ENCODE data around the gene ROBO1. TPM values are rescaled to one million over a fixed set of nuclear protein-coding genes. Genes with fewer than 3 reads are reported as not detected.
A peak's percentile ranks its signal among the peaks of the same experiment; 100 is the strongest.

ROBO1 gene
- polyA plus RNA-seq, 3 donors = 115 to 133 (median 127) TPM

DNA sequence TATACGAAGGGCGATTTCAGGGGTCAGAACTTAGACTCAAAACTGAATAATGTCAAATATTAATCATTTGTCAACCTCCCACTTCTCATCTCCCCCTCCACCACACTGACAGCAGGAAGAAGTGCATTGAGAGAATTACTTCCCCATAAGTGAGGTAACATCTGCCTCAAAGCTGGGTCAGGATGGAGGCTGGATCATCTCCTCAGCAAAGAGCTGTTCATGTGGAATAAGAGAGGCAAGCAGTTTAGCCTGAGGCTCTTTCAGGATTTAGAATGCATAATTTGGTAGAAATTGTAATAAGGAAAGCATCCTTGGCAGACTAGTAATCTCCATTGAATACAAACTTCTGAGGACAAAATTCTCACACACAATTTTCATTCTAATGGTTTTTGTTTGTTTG lies 512.1 kb downstream of the ROBO1 start:
- no peak for DNase-seq (ENCODE audit: low read depth in 3 of 3, low spot score in 2 of 3)

DNA sequence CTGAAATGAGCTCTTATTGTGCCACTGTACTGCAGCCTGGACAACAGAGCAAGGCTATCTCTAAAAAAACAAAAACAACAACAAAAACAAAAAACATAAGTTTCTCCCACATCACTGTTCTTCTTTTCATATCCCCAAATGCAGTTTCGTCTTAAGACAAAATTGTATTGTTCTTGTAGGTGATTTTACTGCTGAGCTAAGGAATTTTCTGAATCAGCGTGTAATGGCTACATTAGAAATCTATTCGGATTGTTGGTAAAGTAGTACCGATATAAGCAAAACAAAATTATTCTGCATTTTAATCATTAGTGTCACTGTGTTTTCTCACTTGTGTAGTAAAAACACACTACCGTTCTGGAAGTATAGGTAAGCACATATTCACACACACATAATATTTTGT lies 512.5 kb downstream of the ROBO1 start:
- no peak for DNase-seq (ENCODE audit: low read depth in 3 of 3, low spot score in 2 of 3)

DNA sequence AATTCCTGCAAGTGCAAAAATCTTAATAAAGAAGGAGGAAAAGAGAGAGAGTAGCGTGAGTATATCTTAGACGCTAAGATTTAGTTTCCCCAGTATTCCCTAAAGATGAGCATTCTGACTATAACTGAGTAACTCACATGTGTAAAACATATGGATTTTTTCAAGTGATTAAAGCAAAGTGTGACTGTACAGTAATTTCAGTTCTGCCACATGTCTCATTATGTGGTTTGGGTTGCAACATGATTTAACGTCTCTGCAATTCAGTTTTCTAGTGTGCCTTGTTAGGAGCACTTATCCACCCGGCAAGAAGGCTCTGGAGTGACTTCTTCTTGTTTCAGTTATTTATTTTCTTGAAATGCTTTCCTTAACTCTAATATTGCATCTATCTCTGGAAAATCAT lies 514.1 kb downstream of the ROBO1 start:
- no peak for DNase-seq (ENCODE audit: low read depth in 3 of 3, low spot score in 2 of 3)

DNA sequence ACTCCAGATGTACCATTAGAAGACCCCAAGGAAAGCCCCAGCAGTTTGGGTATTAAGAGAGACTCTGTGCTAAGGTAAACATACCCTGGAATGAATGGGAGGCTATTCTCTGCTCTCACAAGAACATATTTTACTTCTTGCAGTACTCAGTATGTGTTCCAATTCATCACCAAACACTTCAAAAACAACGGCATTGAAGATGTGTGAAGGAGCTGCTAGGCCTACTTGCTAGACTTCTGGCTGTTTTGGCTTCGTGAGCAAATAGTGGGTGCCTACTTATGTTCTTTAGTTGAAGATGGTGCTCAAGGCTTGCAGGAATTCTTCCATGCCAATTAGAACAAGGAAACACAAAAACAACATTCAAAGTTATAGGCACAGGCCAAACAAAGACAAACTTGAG lies 514.5 kb downstream of the ROBO1 start:
- DNase-seq (ENCODE audit: low read depth in 3 of 3, low spot score in 2 of 3) = no peak

DNA sequence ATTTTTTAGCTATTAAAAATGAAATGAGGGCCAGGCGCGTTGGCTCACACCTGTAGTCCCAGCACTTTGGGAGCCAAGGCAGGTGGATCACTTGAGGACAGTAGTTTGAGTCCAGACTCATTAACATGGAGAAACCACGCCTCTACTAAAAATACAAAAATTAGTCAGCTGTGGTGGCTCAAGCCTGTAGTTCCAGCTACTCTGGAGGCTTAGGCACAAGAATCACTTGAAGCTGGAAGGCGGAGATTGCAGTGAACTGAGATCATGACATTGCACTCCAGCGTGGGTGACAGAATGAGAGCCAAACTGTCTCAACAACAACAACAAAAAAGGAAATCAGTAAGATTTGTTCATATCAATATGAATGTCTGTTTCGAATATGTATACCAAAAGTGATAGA lies 517.1 kb downstream of the ROBO1 start:
- no peak for DNase-seq (ENCODE audit: low read depth in 3 of 3, low spot score in 2 of 3)

DNA sequence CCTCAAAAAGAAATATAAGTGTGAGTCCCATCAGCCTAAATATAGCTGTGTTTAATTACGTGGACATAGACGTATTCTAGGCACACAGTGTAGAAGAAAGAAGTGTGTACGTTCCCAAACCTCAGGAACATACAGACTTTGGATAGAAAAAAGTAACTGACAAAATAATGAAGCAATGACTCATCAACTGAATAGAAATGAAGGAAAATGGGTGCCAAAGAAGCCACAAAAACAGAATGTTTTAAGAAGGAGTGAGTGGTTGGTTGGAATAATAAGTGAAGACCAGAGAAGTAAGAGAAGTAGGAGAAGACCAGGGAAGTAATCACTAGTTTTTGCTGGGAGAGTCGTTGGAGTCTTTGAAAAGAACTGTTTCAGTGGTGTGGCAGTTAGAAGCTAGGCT lies 518.1 kb downstream of the ROBO1 start:
- DNase-seq (ENCODE audit: low read depth in 3 of 3, low spot score in 2 of 3) = no peak

DNA sequence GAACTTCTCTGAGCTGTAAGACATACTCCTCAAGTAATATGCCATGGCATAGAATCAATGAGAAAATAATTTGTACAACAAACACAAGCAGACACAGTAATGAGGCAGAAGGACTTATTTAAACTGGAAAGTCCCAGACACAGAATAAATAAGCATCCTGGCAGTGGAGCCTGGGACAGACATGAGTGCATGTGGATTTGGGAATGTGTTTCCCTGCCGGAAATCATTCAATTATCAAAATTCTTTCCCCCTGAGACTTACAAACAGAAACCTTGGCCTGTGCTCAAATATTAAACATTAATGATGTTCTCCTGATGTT lies 520.1 kb downstream of the ROBO1 start:
- peak; percentile 27 to 35 (median 31) for DNase-seq (ENCODE audit: low read depth in 3 of 3, low spot score in 2 of 3)

DNA sequence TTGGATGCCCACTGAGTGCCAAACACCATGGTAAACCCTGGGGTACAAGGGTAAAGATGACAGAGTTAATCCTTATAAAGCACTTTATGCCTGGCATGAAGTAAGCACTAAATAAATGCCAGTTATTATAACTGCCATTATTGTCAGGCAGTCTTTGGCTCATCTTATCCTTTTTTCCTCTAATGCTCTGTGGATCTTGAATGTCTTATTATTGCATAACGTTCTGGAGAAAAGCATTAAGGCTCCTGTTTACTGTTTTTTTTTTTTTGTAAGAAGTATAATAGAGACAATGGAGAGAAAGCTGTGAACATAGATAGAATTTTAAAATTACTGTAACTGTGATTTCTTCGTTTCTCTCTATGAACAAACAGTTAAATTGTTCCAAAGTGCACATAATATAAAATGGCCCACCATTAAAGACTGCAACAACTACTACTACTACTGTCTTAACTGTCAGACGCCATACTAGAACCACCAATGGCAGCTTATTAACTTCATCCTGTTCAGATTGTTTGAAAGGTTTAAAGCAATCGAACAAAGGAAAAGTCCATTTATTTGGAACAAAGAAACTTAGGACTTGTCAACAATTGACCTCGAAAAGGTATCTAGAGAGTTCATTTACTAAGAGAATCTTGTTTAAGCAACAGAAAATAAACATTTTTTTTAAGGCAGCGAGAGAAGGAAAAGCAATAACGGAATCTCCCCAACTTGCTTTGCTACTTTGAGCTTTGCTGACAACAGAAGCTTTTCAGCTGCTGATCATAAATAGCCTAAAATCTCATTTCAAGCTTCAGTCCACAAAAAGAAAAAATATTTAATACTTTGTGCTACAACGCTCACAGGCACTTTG lies 520.7 kb downstream of the ROBO1 start:
- peak in 2 of 3 donors; percentile 12 to 15 for DNase-seq (ENCODE audit: low read depth in 3 of 3, low spot score in 2 of 3)

DNA sequence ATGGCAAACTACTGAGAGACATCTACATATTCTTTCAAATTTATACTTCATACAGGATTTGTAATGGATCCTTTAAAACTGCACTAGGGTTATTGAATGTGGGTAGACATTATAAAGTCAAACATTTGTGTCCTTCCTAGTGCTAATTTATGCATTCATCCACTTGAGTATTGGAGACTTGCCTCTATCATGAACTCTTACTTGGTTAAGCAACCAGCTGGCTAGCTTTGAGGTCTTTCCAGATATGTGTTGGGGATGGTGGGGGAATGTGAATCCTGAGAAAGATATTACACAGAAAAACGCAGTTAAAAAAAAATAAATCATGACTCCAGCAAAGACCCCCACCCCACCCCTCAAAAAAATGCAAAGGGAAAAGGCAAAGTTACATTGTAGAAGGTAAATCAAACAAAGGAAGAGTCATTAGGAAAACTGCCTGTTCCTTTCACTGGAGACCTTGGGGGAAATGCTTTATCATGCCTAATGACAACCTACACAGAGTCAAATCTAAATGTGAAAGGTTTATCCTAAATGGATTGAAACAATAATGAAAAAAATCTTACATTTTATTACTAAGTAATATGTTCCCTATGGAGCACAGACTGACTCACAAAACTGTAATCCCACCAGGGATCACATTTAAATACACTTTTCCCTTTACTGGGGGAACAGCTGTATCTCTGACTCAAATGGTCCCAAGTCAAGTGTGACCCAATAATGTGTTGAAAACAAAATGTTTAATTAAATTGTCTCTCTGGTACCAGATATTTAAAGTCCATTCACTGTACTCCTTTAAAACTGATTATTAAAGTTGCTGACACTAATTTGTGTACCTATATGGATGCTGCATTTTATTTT lies 522.3 kb downstream of the ROBO1 start:
- DNase-seq (ENCODE audit: low read depth in 3 of 3, low spot score in 2 of 3) = no peak

DNA sequence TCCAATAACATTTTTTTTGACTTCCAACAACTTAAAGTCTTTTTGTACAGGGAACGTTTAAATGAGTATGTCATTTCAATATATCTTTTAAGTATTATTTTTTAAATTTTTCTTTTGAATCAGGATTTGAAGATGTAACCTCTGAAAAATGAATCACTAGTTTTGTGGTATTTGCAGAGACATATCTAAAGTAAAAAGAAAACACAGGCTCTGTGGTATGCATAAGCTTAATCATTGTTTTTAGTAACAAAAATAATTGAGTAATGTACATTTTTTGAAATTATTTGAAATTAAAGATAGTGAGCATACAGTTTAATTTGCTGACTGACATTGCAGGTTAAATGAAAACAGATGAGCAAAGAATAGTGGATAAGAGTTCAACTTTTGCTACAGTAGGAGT lies 531.3 kb downstream of the ROBO1 start:
- DNase-seq (ENCODE audit: low read depth in 3 of 3, low spot score in 2 of 3) = no peak

DNA sequence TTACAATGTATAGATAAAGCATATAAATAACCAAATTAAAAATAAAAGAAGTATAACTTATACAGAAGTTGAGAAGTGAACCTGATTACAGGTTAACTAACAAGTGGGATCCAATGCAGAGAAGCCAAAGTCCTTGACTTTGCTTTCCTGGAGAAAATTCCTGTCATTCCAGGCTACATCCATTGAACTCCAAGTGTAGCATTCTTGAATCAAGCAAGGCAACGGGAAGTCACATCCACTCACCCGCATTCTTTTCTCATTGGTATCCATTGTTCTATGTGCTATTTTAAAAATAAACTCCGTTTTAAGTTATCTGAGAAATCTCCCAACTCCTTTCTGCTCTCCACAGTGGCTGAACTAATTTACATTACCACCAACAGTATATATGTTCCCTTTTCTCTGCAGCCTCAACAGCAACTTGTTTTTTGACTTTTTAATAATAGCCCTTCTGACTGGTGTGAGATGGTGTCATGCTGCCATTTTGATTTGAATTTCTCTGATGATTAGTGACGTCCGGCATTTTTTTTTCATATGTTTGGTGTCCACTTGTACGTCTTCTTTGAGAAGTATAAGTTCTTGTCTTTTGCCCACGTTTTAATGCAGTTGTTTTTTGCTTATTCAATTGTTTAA lies 534.3 kb downstream of the ROBO1 start:
- DNase-seq (ENCODE audit: low read depth in 3 of 3, low spot score in 2 of 3) = no peak

DNA sequence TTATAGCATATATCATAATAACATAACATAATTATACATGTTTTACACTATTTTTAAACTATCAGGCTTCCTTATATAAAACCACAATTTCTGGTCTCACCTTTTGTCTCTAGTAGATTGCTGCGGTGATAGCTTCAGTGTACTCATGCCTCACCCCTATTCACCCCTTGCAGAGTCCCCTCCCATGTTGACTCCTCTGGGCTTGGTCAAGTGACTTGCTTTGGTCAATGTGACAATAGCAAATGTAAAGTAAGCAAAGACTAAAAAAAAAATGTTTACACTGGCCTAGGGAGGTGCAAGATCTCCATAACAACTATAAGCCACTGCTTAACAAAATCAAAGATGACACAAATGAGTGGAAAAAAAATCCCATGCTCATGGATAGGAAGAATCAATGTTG lies 537.5 kb downstream of the ROBO1 start:
- no peak for DNase-seq (ENCODE audit: low read depth in 3 of 3, low spot score in 2 of 3)

DNA sequence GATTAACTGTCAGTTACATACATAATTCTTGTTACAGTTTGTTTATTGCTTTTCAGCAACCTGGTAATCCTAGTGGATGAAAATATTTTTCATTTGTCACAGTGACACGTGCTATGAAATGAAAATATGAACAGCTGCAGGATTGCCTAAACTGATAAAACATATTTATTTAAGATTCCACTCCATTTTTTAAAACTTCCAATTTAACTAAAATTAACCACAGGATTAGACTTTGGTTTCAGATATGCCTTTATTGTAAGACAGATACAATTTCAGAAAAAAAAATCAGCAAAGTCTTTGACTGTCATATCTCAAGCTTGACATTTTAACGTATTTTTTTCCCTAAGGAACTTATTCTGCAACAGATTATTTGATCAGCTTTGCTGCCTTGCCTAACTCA lies 550.7 kb downstream of the ROBO1 start:
- no peak for DNase-seq (ENCODE audit: low read depth in 3 of 3, low spot score in 2 of 3)

DNA sequence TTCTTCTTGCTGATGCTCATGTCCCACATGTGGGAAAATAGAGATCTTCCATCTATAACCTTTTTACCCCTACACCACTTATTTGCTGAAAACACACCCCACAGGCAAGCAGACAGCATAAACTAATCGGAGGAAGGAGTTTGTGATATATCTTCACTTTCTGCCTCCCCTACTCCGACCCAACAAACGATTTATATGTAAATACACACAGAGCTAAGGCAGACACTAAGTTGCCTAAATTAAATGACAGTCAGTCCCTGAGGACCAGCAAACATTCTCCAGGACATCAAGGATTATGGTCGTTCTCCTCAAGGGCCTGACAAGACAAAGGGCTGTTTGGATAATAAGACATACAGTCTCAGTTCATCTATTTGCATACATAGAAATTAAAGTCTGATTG lies 552.5 kb downstream of the ROBO1 start:
- no peak for DNase-seq (ENCODE audit: low read depth in 3 of 3, low spot score in 2 of 3)

DNA sequence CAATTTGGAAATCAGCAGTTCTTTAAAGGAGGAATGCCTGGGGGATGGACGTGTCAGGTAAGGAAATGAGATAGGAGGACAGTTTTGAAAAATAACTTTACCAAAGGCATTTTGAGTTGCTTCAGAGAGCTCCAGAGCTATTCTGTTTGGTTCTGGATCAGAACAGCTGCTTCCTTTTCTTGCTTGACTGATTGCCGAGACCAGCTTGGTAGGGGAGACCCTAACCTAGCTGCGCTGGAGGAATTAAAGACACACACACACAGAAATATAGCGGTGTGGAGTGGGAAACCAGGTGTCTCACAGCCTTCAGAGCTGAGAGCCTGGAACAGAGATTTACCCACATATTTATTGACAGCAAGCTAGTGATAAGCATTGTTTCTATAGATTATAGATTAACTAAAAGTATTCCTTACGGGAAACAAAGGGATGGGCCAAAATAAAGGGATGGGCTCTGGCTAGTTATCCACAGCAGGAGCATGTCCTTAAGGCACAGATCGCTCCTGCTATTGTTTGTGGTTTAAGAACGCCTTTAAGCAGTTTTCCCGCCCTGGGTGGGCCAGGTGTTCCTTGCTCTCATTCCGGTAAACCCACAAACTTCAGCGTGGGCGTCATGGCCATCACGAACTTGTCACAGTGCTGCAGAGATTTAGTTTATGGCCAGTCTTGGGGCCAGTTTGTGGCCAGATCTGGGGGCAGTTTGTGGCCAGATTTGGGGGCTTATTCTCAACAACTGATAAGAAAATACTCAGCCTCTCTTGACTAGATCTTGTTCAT lies 556.0 kb downstream of the ROBO1 start:
- DNase-seq (ENCODE audit: low read depth in 3 of 3, low spot score in 2 of 3) = no peak

DNA sequence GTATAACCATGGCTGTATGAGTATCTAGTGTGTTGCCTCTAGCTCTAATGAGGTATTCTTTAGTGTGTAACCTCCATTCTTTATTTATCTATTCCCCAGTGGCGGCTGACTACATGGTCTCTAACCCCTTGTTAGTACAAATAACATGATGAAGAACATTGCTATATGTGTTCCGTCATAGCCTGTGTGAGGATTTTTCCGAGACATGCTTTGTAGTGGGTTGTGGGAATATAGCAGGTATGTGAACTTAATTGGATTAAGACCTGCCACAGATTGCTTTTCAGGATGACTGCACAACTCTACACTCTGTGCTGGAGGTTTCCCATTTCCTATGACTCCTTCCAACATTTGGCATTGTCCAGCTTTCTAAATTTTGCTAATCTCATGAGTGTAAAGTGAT lies 563.4 kb downstream of the ROBO1 start:
- no peak for DNase-seq (ENCODE audit: low read depth in 3 of 3, low spot score in 2 of 3)

DNA sequence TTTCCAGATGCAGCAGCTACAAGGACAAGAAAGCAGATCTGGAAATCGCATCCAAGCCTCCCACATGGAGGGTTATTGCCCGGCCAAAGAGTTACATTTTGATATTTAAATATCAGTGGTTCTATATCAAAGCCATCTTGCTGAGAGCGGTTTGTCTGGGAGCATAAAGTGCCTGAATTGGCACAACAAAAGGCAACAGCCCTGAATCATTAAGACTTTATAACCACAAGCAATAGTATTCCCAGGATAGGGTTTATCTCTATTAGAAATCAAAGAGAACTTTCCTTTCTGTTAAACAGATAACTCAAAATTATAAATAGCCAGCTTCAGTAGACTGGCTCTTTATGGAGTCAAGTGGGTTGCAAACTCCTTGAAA lies 564.7 kb downstream of the ROBO1 start:
- no peak for DNase-seq (ENCODE audit: low read depth in 3 of 3, low spot score in 2 of 3)

DNA sequence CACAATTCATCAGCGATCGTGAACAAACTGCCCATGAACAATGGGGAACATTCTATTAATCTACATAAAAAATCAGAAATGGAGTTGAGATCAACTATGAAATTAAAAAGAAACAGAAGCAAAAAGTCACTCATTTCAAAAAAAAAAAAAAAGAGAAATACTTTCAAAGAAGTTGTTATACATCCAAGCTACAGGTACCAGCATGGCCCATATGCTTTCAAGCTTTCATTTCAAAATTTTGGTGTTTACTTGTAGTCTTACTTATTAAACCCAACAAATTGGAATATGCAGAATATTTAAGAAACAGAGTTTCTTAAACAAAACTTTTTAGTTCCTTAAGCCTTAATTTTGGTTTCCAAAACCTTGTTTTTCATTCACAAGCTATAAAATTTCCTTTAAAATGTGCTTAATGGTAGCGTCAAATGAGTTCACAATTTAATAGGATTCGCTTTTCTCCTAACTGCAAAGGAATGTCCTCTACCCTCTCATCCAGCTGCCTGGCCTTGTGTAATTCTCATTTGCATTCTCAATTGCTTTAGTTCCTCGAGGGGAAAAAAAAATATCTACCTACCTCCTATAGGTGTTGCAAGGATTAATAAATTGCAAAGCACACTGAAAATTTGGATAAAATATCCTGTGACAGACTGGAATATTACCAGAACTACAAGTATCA lies 565.2 kb downstream of the ROBO1 start:
- DNase-seq (ENCODE audit: low read depth in 3 of 3, low spot score in 2 of 3) = no peak

DNA sequence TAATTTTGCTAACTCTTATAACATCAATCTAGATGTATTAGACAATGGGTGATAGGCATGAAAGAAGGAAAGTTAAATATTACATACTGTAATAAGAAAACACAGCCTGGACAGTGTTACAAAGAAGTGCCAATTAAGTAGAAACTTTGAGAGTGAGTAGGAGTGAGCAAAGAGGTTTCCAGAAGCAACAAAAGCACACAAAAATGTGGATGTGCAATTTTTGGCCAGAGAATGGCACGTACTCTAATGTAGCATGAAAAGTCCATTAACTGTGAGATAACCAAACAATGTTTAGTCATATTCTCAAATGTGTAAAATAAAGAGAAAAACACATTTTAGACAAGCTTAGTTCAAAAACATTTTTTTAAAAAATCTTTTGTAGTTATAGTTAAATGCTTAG lies 567.3 kb downstream of the ROBO1 start:
- no peak for DNase-seq (ENCODE audit: low read depth in 3 of 3, low spot score in 2 of 3)

DNA sequence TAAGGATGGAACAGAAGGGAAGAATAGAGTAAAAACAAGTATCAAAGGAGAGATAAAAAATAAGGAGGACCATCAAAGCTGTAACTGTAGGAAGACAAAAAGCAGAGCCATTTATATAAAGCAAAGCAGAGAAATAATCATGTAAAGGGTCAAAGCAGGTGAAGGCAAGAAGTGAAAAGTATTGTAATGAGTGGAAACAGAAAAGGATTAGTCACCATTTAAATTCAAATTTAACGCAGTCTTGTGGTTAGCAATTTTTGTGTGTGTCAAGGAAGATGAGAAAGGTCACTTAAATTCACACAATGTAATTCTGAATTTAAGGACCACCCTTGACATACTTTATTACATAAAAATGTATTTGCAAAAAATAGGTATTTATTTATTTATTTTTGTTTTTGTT lies 567.8 kb downstream of the ROBO1 start:
- DNase-seq (ENCODE audit: low read depth in 3 of 3, low spot score in 2 of 3) = no peak
